Neuronal stem cell (in vitro differentiated cells): ENCODE results near the gene CSNK1D.
"Not testable (repeated sequence)": the region's sequence is repeated elsewhere in the genome, so short reads cannot be mapped to it uniquely, and the experiment has no call there.

ENCODE experiments used
- DNase-seq: peaks from one replicate; pipeline ENCODE4 v3.0.0-alpha.2; 2013; ENCODE audit warnings: low spot score
- H2AFZ ChIP-seq: one replicate; pipeline ENCODE4 v1.6.1; 2013; ENCODE audit warnings: mild to moderate bottlenecking, low read length, inconsistent platforms
- H2AK5ac ChIP-seq: 2 replicates; pipeline ENCODE4 v1.6.1; 2013; ENCODE audit warnings: low read depth, mild to moderate bottlenecking, inconsistent platforms, low read length, moderate library complexity, mixed read lengths
- H2BK120ac ChIP-seq: 2 replicates; pipeline ENCODE4 v1.6.1; 2013; ENCODE audit warnings: low read depth, mild to moderate bottlenecking, inconsistent platforms, low read length, moderate library complexity, mixed read lengths
- H2BK12ac ChIP-seq: one replicate; pipeline ENCODE4 v1.6.1; 2013; ENCODE audit warnings: low read length, inconsistent platforms
- H2BK15ac ChIP-seq: 2 replicates; pipeline ENCODE4 v1.6.1; 2013; ENCODE audit warnings: mild to moderate bottlenecking, low read length, inconsistent platforms, mixed read lengths
- H2BK5ac ChIP-seq: one replicate; pipeline ENCODE4 v1.6.1; 2013; ENCODE audit warnings: inconsistent platforms, mild to moderate bottlenecking, low read length, moderate library complexity
- H3K14ac ChIP-seq: one replicate; pipeline ENCODE4 v1.6.1; 2013; ENCODE audit warnings: low read length, inconsistent platforms
- H3K18ac ChIP-seq: 2 replicates; pipeline ENCODE4 v1.6.1; 2013; ENCODE audit warnings: low read length, inconsistent platforms
- H3K23ac ChIP-seq: 2 replicates; pipeline ENCODE4 v1.6.1; 2013; ENCODE audit warnings: low read depth, mild to moderate bottlenecking, mixed read lengths, low read length, inconsistent platforms; ENCODE audit not compliant: poor library complexity
- H3K27ac ChIP-seq: replicated peaks from 3 replicates; pipeline ENCODE4 v1.5.1; 2013; ENCODE audit warnings: low read length, inconsistent platforms
- H3K27me3 ChIP-seq, 3 experiments: 2 replicates each; pipeline ENCODE4 v1.6.1; 2013; ENCODE audit warnings: low read length in 3 of 3, mild to moderate bottlenecking in 2 of 3, inconsistent platforms in 1 of 3, low read depth in 1 of 3, mixed read lengths in 1 of 3, moderate library complexity in 1 of 3; ENCODE audit not compliant: control insufficient read depth in 3 of 3, insufficient read depth in 3 of 3
- H3K36me3 ChIP-seq, 2 donors: replicated peaks in 1 of 2; 2 replicates each; pipeline ENCODE4 v1.6.1; 2013; ENCODE audit warnings: low read length in 2 of 2; ENCODE audit not compliant: control insufficient read depth in 2 of 2, insufficient read depth in 2 of 2
- H3K4ac ChIP-seq: 2 replicates; pipeline ENCODE4 v1.6.1; 2013; ENCODE audit warnings: inconsistent platforms, mild to moderate bottlenecking, low read length, moderate library complexity
- H3K4me1 ChIP-seq, 2 donors: 1 replicate in 1 of 2; 2 replicates in 1 of 2; pipeline ENCODE4 v1.6.1; 2013; ENCODE audit warnings: low read length in 2 of 2, low read depth in 1 of 2; ENCODE audit not compliant: control insufficient read depth in 2 of 2, insufficient read depth in 1 of 2
- H3K4me2 ChIP-seq: one replicate; pipeline ENCODE4 v1.6.1; 2013; ENCODE audit warnings: mild to moderate bottlenecking, low read length, inconsistent platforms; ENCODE audit not compliant: insufficient read depth, poor library complexity, severe bottlenecking
- H3K4me3 ChIP-seq, 2 donors: 2 replicates each; pipeline ENCODE4 v1.5.1; 2013; ENCODE audit warnings: low read length in 2 of 2, mild to moderate bottlenecking in 2 of 2, inconsistent platforms in 1 of 2, moderate library complexity in 1 of 2
- H3K79me1 ChIP-seq: one replicate; pipeline ENCODE4 v1.6.1; 2013; ENCODE audit warnings: low read depth, mild to moderate bottlenecking, inconsistent platforms, low read length, moderate library complexity
- H3K9ac ChIP-seq: one replicate; pipeline ENCODE4 v1.6.1; 2013; ENCODE audit warnings: mild to moderate bottlenecking, low read depth, low read length, inconsistent platforms; ENCODE audit not compliant: poor library complexity
- H3K9me3 ChIP-seq, 2 donors: replicated peaks in 1 of 2; 2 replicates each; pipeline versions ENCODE3 to v1.6.1; 2013; ENCODE audit warnings: low read length in 2 of 2, mild to moderate bottlenecking in 2 of 2, inconsistent platforms in 1 of 2, low read depth in 1 of 2, mixed read lengths in 1 of 2, moderate library complexity in 1 of 2; ENCODE audit not compliant: control insufficient read depth in 2 of 2, insufficient read depth in 1 of 2
- H4K8ac ChIP-seq: one replicate; pipeline ENCODE4 v1.6.1; 2013; ENCODE audit warnings: low read depth, mild to moderate bottlenecking, inconsistent platforms, low read length, moderate library complexity
- H4K91ac ChIP-seq: one replicate; pipeline ENCODE4 v1.6.1; 2013; ENCODE audit warnings: low read length, low read depth, mild to moderate bottlenecking, inconsistent platforms; ENCODE audit not compliant: poor library complexity
- WGBS, 2 donors: extraction: QIAGEN DNeasy Blood & Tissue Kit; methylation state at CpG; one replicate each; pipeline ENCODE4 v1.1.7; 2013; ENCODE audit warnings: missing lambda C conversion rate in 2 of 2, mixed read lengths in 1 of 2; ENCODE audit not compliant: insufficient read length in 2 of 2, insufficient replicate concordance in 1 of 2; ENCODE audit errors: extremely low coverage in 2 of 2; 5-methylcytosine and 5-hydroxymethylcytosine counted together

Gene CSNK1D

GRCh38 chr17:82195675-82196672 is 77.5 kb downstream of the CSNK1D start:
- no peak overlapping the region for H4K91ac ChIP-seq
- no CpG with 5 or more reads among the region's 25 CpGs for WGBS, 2 donors
- H3K4ac ChIP-seq: no peak overlapping the region
- no peak for DNase-seq
- peaks cover 0 to 6% of the 10 kb centered on the region in 2 donors for H3K9me3 ChIP-seq
- no peak overlapping the region for H2BK120ac ChIP-seq
- H3K27ac ChIP-seq: no peak overlapping the region
- no peak overlapping the region for H2BK5ac ChIP-seq
- no peak overlapping the region for H3K4me2 ChIP-seq
- H3K23ac ChIP-seq: no peak overlapping the region
- H3K4me1 ChIP-seq: no peaks in the 10 kb centered on the region
- no peak overlapping the region for H2AFZ ChIP-seq
- H2AK5ac ChIP-seq: no peak overlapping the region
- no peak overlapping the region for H3K18ac ChIP-seq
- no peak overlapping the region for H2BK15ac ChIP-seq
- no peaks in the 10 kb centered on the region for H3K79me1 ChIP-seq
- H3K9ac ChIP-seq: no peak overlapping the region
- no peak overlapping the region for H3K14ac ChIP-seq
- H3K27me3 ChIP-seq: no peaks in the 10 kb centered on the region
- H3K4me3 ChIP-seq: no peak overlapping the region
- no peak overlapping the region for H2BK12ac ChIP-seq
- no peak overlapping the region for H4K8ac ChIP-seq
- H3K36me3 ChIP-seq: peaks cover 40 to 82% of the 10 kb centered on the region in 2 donors

- H2AFZ ChIP-seq: no peak overlapping the region
- no peaks in the 10 kb centered on the region for H3K27me3 ChIP-seq
- no peak overlapping the region for H3K18ac ChIP-seq
- no peak overlapping the region for H4K91ac ChIP-seq
- no peak overlapping the region for H4K8ac ChIP-seq
- no peaks in the 10 kb centered on the region for H3K79me1 ChIP-seq
- no peak overlapping the region for H3K4ac ChIP-seq
- no peak overlapping the region for H3K23ac ChIP-seq
- H2BK120ac ChIP-seq: no peak overlapping the region
- peaks cover 0 to 6% of the 10 kb centered on the region in 2 donors for H3K9me3 ChIP-seq
- no peak overlapping the region for H2BK12ac ChIP-seq
- no peak overlapping the region for H2BK15ac ChIP-seq
- no peaks in the 10 kb centered on the region for H3K4me1 ChIP-seq
- no peak overlapping the region for H3K14ac ChIP-seq
- no peak overlapping the region for H2AK5ac ChIP-seq
- H2BK5ac ChIP-seq: no peak overlapping the region
- H3K36me3 ChIP-seq: peaks cover 36 to 82% of the 10 kb centered on the region in 2 donors
- no CpG with 5 or more reads among the region's 16 CpGs for WGBS, 2 donors
- DNase-seq: no peak
- H3K4me2 ChIP-seq: no peak overlapping the region
- H3K4me3 ChIP-seq: no peak overlapping the region
- no peak overlapping the region for H3K9ac ChIP-seq
- no peak overlapping the region for H3K27ac ChIP-seq
Measured at GRCh38 chr17:82194765-82195164, 78.7 kb downstream of the CSNK1D start.

- no peak overlapping the region for H3K27ac ChIP-seq
- no peak overlapping the region for H4K91ac ChIP-seq
- no peak overlapping the region for H3K4me2 ChIP-seq
- H3K36me3 ChIP-seq: peaks cover 33 to 75% of the 10 kb centered on the region in 2 donors
- H3K27me3 ChIP-seq: no peaks in the 10 kb centered on the region
- WGBS, 2 donors: no CpG with 5 or more reads among the region's 16 CpGs
- no peak overlapping the region for H2BK12ac ChIP-seq
- H3K9me3 ChIP-seq: peaks cover 0 to 6% of the 10 kb centered on the region in 2 donors
- H3K9ac ChIP-seq: no peak overlapping the region
- DNase-seq: no peak
- H2BK5ac ChIP-seq: no peak overlapping the region
- H3K18ac ChIP-seq: no peak overlapping the region
- no peak overlapping the region for H4K8ac ChIP-seq
- no peak overlapping the region for H2AK5ac ChIP-seq
- H2BK15ac ChIP-seq: no peak overlapping the region
- no peak overlapping the region for H3K14ac ChIP-seq
- no peak overlapping the region for H3K4ac ChIP-seq
- H3K4me3 ChIP-seq: no peak overlapping the region
- H2AFZ ChIP-seq: no peak overlapping the region
- no peak overlapping the region for H3K23ac ChIP-seq
- H2BK120ac ChIP-seq: no peak overlapping the region
- H3K79me1 ChIP-seq: no peaks in the 10 kb centered on the region
- H3K4me1 ChIP-seq: no peaks in the 10 kb centered on the region
Measured at GRCh38 chr17:82193520-82194220, 79.8 kb downstream of the CSNK1D start.

- H3K79me1 ChIP-seq, DNase-seq, H3K23ac ChIP-seq, H3K4me1 ChIP-seq, H2AFZ ChIP-seq, H2BK12ac ChIP-seq, H2BK5ac ChIP-seq, H3K9me3 ChIP-seq, H2BK15ac ChIP-seq, H3K4me2 ChIP-seq, H3K27me3 ChIP-seq, H2BK120ac ChIP-seq, H4K8ac ChIP-seq, H3K14ac ChIP-seq, H3K27ac ChIP-seq, H4K91ac ChIP-seq, H3K4ac ChIP-seq, H3K4me3 ChIP-seq, H3K18ac ChIP-seq, H3K9ac ChIP-seq, H2AK5ac ChIP-seq: not testable (repeated sequence)
- H3K36me3 ChIP-seq: peaks cover 33 to 75% of the 10 kb centered on the region in 2 donors
- WGBS, 2 donors: no CpG with 5 or more reads among the region's 6 CpGs
Measured at GRCh38 chr17:82193050-82193449, 80.5 kb downstream of the CSNK1D start.
